OCI-LY7 (cell line): ENCODE data around the gene MMP3. TPM values are rescaled to one million over a fixed set of nuclear protein-coding genes. Genes with fewer than 3 reads are reported as not detected.

Experiments
- BruUV-seq: library from RNA; stranded (reverse); fragments of 400-500 nt; replicated peaks from 2 replicates; lab custom pipeline; 2021; lab: Mats Ljungman, UMichigan
- CTCF ChIA-PET: fragments of 300-600 bp; sonication (Branson Sonifier 250); formaldehyde crosslinking; loops from one replicate; lab custom pipeline; 2022; ENCODE audit warnings: antibody characterized with exemption; ENCODE audit not compliant: unreplicated experiment; lab: Charles Lee
- POLR2A ChIA-PET: fragments of 300-600 bp; sonication (Branson Sonifier 250); formaldehyde crosslinking; loops from one replicate; lab custom pipeline; 2022; ENCODE audit warnings: antibody characterized with exemption; lab: Charles Lee
- DNase-seq: peaks from one replicate; pipeline ENCODE4 v3.0.0-alpha.2; 2015; ENCODE audit warnings: low spot score
- H2AFZ ChIP-seq: fragments of 200-600 bp; sonication (generic), shearing (Covaris generic); 2 replicates; pipeline ENCODE4 v1.6.1; 2014; ENCODE audit warnings: mild to moderate bottlenecking, antibody characterized with exemption, low read length, moderate library complexity
- H3K27ac ChIP-seq: fragments of 200-600 bp; sonication (generic); 2 replicates; pipeline ENCODE4 v1.5.1; 2014; ENCODE audit warnings: mixed run types, low read depth, mild to moderate bottlenecking, moderate library complexity, low read length, inconsistent platforms; ENCODE audit not compliant: poor library complexity, severe bottlenecking
- H3K36me3 ChIP-seq: fragments of 200-600 bp; sonication (generic); 2 replicates; pipeline ENCODE4 v1.6.1; 2014; ENCODE audit warnings: mild to moderate bottlenecking, antibody characterized with exemption, low read length, moderate library complexity, mixed read lengths; ENCODE audit not compliant: insufficient read depth
- H3K4me1 ChIP-seq: fragments of 200-600 bp; sonication (generic); 2 replicates; pipeline ENCODE4 v1.5.1; 2014; ENCODE audit warnings: mild to moderate bottlenecking, low read length; ENCODE audit not compliant: insufficient read depth, poor library complexity, severe bottlenecking
- H3K4me2 ChIP-seq: fragments of 200-600 bp; sonication (generic); 2 replicates; pipeline ENCODE4 v1.6.1; 2014; ENCODE audit warnings: mild to moderate bottlenecking, low read length
- H3K4me3 ChIP-seq: fragments of 200-600 bp; sonication (generic); 2 replicates; pipeline ENCODE4 v1.5.1; 2014; ENCODE audit warnings: mild to moderate bottlenecking, low read depth, low read length; ENCODE audit not compliant: poor library complexity, severe bottlenecking
- H3K79me2 ChIP-seq: fragments of 200-600 bp; sonication (generic); 2 replicates; pipeline ENCODE4 v1.6.1; 2016; ENCODE audit warnings: low read depth, mild to moderate bottlenecking, low read length, moderate library complexity, mixed read lengths; ENCODE audit not compliant: insufficient read depth
- H3K9me2 ChIP-seq: fragments of 200-600 bp; sonication (generic); 2 replicates; pipeline ENCODE4 v1.6.1; 2016; ENCODE audit warnings: mild to moderate bottlenecking, low read length, mixed read lengths; ENCODE audit not compliant: insufficient read depth
- H3K9me3 ChIP-seq: fragments of 200-600 bp; sonication (generic); 2 replicates; pipeline ENCODE4 v1.6.1; 2014; ENCODE audit warnings: mild to moderate bottlenecking, mixed run types, low read length, mixed read lengths
- H4K20me1 ChIP-seq: fragments of 200-600 bp; sonication (generic); 2 replicates; pipeline ENCODE4 v1.6.1; 2014; ENCODE audit warnings: mild to moderate bottlenecking, antibody characterized with exemption, low read length, moderate library complexity, mixed read lengths; ENCODE audit not compliant: insufficient read depth
- EZH2phosphoT487 ChIP-seq: fragments of 200-600 bp; sonication (generic); IDR thresholded peaks from 2 replicates; pipeline ENCODE4 v1.6.1; 2018; ENCODE audit warnings: low read depth, borderline replicate concordance, mild to moderate bottlenecking, mixed run types, antibody characterized with exemption, low read length, moderate library complexity, mixed read lengths
- intact Hi-C: fragments of 100-400 bp; cut with micrococcal nuclease; formaldehyde crosslinking; loops from one replicate; pipeline ENCODE4 v1.10.0; 2022; ENCODE audit not compliant: unreplicated experiment
- total RNA-seq, 2 experiments: library from RNA; depleted of rRNA in 1 of 2; stranded (reverse); fragments of >200 nt in 1 of 2; shearing (Covaris generic) in 1 of 2; gene quantifications; 2 replicates each; pipeline ENCODE4 v1.2.3, GENCODE V29; 2014 to 2022

MMP3 gene
- total RNA-seq, 2 experiments from 2014 or later: not detected

DNA sequence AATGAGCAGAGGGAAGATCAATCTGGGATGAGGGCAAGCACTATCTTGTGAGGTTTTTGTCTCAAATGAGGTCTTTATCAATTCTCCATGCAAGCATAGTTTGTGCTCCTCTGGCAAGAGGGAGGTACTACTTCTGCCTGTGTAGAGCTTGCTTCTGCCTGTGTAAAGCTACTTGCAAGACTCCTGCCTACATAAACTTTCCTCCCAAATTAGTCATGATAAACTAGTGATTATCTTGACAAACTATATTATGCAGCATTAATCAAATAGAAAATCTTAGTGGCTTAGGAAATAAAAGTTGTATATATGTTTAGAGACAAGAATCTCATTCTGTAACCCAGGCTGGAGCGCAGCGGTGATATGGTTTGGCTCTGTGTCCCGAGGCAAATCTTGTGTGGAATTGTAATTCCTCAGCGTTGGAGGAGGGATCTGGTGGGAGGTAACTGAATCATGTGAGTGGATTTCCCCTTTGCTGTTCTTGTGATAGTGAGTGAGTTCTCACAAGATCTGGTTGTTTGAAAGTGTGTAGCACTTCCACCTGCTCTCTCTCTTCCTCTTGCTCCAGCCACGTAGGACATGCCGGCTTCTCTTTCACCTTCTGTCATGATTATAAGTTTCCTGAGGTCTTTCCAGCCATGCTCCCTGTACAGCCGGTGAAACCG lies 54.9 kb downstream of the MMP3 start:
- no peaks in the 10 kb centered on the region for H3K9me3 ChIP-seq
- H3K79me2 ChIP-seq: no peaks in the 10 kb centered on the region
- DNase-seq: no peak
- POLR2A ChIA-PET: no interaction called here
- no peak for TF ChIP-seq EZH2phosphoT487
- H4K20me1 ChIP-seq: no peaks in the 10 kb centered on the region
- no peaks in the 10 kb centered on the region for H3K9me2 ChIP-seq
- H3K36me3 ChIP-seq: no peaks in the 10 kb centered on the region
- no TSS peak for BruUV-seq
- H3K4me3 ChIP-seq: no peak overlapping the region
- H3K27ac ChIP-seq: no peak overlapping the region
- H3K4me2 ChIP-seq: no peak overlapping the region
- intact Hi-C loops: no loop called here
- CTCF ChIA-PET: no interaction called here
- H2AFZ ChIP-seq: no peak overlapping the region
- no peaks in the 10 kb centered on the region for H3K4me1 ChIP-seq

Other genes starting within 250 kb of the MMP3 start
- gene MMP20, start 218.3 kb downstream of the MMP3 start, total RNA-seq (2014; rRNA removed; shearing (Covaris generic)): not detected in 2 replicates
- not detected in 2 replicates for gene MMP20, start 218.3 kb downstream of the MMP3 start, total RNA-seq (2022)
- not detected in 2 replicates for gene MMP27, start 137.8 kb downstream of the MMP3 start, total RNA-seq (2014; rRNA removed; shearing (Covaris generic))
- gene MMP27, start 137.8 kb downstream of the MMP3 start, total RNA-seq (2022): not detected in 2 replicates
- gene MMP8, start 118.7 kb downstream of the MMP3 start, total RNA-seq (2014; rRNA removed; shearing (Covaris generic)): not detected in 2 replicates
- not detected in 2 replicates for gene MMP8, start 118.7 kb downstream of the MMP3 start, total RNA-seq (2022)
- not detected in 2 replicates for gene MMP10, start 63.0 kb downstream of the MMP3 start, total RNA-seq (2014; rRNA removed; shearing (Covaris generic))
- gene MMP10, start 63.0 kb downstream of the MMP3 start, total RNA-seq (2022): not detected in 2 replicates
- not detected in 2 replicates for gene MMP1, start 45.4 kb downstream of the MMP3 start, total RNA-seq (2014; rRNA removed; shearing (Covaris generic))
- not detected in 2 replicates for gene MMP1, start 45.4 kb downstream of the MMP3 start, total RNA-seq (2022)
- not detected in 2 replicates for gene MMP12, start 31.4 kb upstream of the MMP3 start, total RNA-seq (2014; rRNA removed; shearing (Covaris generic))
- gene MMP12, start 31.4 kb upstream of the MMP3 start, total RNA-seq (2022): not detected in 2 replicates
- not detected in 2 replicates for gene MMP13, start 112.1 kb upstream of the MMP3 start, total RNA-seq (2014; rRNA removed; shearing (Covaris generic))
- not detected in 2 replicates for gene MMP13, start 112.1 kb upstream of the MMP3 start, total RNA-seq (2022)
- 70.4 and 73.9 TPM in 2 replicates for gene DCUN1D5, start 248.6 kb upstream of the MMP3 start, total RNA-seq (2014; rRNA removed; shearing (Covaris generic))
- 46.4 TPM in 2 replicates for gene DCUN1D5, start 248.6 kb upstream of the MMP3 start, total RNA-seq (2022)